Stimulated activated CD4-positive, alpha-beta T cell treated with anti-CD3 and anti-CD28 coated beads, Interleukin-1b, Interleukin-23, amount 100 ng/mL, for 24 hours (primary cell): ENCODE data around the gene SLMAP.

Source experiments
- DNase-seq, 4 experiments: peaks; one replicate each; pipeline ENCODE4 v3.0.0-alpha.2; 2020; ENCODE audit warnings: low read depth in 4 of 4, low spot score in 1 of 4

SLMAP gene

GRCh38 chr3:57937092-57937491 lies 181.0 kb downstream of the SLMAP start:
- DNase-seq = no peak

GRCh38 chr3:57939775-57940174 lies 183.7 kb downstream of the SLMAP start:
- no peak for DNase-seq

GRCh38 chr3:57942388-57942787 lies 186.3 kb downstream of the SLMAP start:
- no peak for DNase-seq

- no peak for DNase-seq
Measured at GRCh38 chr3:57942872-57943283, 186.8 kb downstream of the SLMAP start.

- no peak for DNase-seq
Measured at GRCh38 chr3:57943525-57944495, 187.7 kb downstream of the SLMAP start.

GRCh38 chr3:57946970-57947381 lies 190.9 kb downstream of the SLMAP start:
- DNase-seq = no peak

GRCh38 chr3:57948080-57948671 lies 192.1 kb downstream of the SLMAP start:
- no peak for DNase-seq

- DNase-seq = no peak
Measured at GRCh38 chr3:57948781-57949242, 192.7 kb downstream of the SLMAP start.

- DNase-seq = no peak
Measured at GRCh38 chr3:57949344-57949743, 193.2 kb downstream of the SLMAP start.

GRCh38 chr3:57949785-57950615 lies 193.9 kb downstream of the SLMAP start:
- no peak for DNase-seq

- no peak for DNase-seq
Measured at GRCh38 chr3:57951066-57951882, 195.2 kb downstream of the SLMAP start.

GRCh38 chr3:57952208-57952631 lies 196.1 kb downstream of the SLMAP start:
- DNase-seq = no peak

- no peak for DNase-seq
Measured at GRCh38 chr3:57952651-57953050, 196.5 kb downstream of the SLMAP start.

- no peak for DNase-seq
Measured at GRCh38 chr3:57953576-57953975, 197.5 kb downstream of the SLMAP start.

GRCh38 chr3:57956119-57956832 lies 200.2 kb downstream of the SLMAP start:
- no peak for DNase-seq

- no peak for DNase-seq
Measured at GRCh38 chr3:57956833-57957174, 200.7 kb downstream of the SLMAP start.

GRCh38 chr3:57957824-57958223 lies 201.7 kb downstream of the SLMAP start:
- DNase-seq = no peak

- DNase-seq = no peak
Measured at GRCh38 chr3:57958642-57959422, 202.7 kb downstream of the SLMAP start.
